DND-41 (cell line): Measurements from ENCODE around the gene MAG.

Experiments
- EZH2 ChIP-seq: IDR thresholded peaks from 3 replicates; pipeline ENCODE4 v1.6.1; 2012; ENCODE audit warnings: borderline replicate concordance, low read depth, mild to moderate bottlenecking, moderate library complexity, low read length, inconsistent platforms; ENCODE audit not compliant: severe bottlenecking
- TF ChIP-seq, protein P1 (sequence below): IDR thresholded peaks from 2 replicates; pipeline ENCODE4 v1.5.1; 2012; ENCODE audit warnings: borderline replicate concordance, low read length, moderate library complexity, mild to moderate bottlenecking; ENCODE audit not compliant: poor library complexity, severe bottlenecking; ENCODE audit errors: extremely low read depth

DNA sequence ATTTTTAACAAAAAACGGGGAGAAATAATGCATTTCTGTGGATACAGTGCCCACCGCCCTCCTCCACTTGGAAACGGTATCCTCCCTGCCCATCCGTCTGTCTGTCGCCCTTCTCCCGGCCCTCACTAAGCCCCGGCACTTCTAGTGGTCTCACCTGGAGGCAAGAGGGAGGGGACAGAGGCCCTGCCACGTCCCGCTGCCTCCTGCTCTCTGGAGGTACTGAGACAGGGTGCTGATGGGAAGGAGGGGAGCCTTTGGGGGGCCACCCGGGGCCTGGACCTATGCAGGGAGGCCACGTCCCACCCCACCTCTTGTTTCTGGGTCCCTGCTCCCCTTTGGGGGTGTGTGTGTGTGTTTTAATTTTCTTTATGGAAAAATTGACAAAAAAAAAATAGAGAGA lies 12.6 kb upstream of the MAG start:
- TF ChIP-seq, protein P1, sequence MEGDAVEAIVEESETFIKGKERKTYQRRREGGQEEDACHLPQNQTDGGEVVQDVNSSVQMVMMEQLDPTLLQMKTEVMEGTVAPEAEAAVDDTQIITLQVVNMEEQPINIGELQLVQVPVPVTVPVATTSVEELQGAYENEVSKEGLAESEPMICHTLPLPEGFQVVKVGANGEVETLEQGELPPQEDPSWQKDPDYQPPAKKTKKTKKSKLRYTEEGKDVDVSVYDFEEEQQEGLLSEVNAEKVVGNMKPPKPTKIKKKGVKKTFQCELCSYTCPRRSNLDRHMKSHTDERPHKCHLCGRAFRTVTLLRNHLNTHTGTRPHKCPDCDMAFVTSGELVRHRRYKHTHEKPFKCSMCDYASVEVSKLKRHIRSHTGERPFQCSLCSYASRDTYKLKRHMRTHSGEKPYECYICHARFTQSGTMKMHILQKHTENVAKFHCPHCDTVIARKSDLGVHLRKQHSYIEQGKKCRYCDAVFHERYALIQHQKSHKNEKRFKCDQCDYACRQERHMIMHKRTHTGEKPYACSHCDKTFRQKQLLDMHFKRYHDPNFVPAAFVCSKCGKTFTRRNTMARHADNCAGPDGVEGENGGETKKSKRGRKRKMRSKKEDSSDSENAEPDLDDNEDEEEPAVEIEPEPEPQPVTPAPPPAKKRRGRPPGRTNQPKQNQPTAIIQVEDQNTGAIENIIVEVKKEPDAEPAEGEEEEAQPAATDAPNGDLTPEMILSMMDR: no peak
- no peak for TF ChIP-seq EZH2
